Pons (tissue), 1 donor: Measurements from ENCODE around the gene STON2.

Experiments
- DNase-seq: peaks from one replicate; pipeline ENCODE4 v3.0.0-alpha.2; 2016; ENCODE audit warnings: low spot score

STON2 gene

GRCh38 chr14:81302638-81303037, 97.5 kb downstream of the STON2 start:
- DNase-seq, result no peak

- no peak for DNase-seq
Observed at GRCh38 chr14:81301813-81302212, 98.3 kb downstream of the STON2 start.

GRCh38 chr14:81301371-81301770, 98.8 kb downstream of the STON2 start:
- no peak for DNase-seq

GRCh38 chr14:81298911-81299310, 101.2 kb downstream of the STON2 start:
- no peak for DNase-seq

GRCh38 chr14:81298122-81298521, 102.0 kb downstream of the STON2 start:
- DNase-seq, result no peak

GRCh38 chr14:81295958-81296923, 103.9 kb downstream of the STON2 start:
- DNase-seq, result no peak

GRCh38 chr14:81289516-81289915, 110.6 kb downstream of the STON2 start:
- DNase-seq, result no peak

GRCh38 chr14:81286574-81287370, 113.4 kb downstream of the STON2 start:
- no peak for DNase-seq

- no peak for DNase-seq
Observed at GRCh38 chr14:81285245-81285644, 114.9 kb downstream of the STON2 start.

- peak; percentile 36 for DNase-seq
Observed at GRCh38 chr14:81281332-81281731, 118.8 kb downstream of the STON2 start.

GRCh38 chr14:81280136-81280791, 119.9 kb downstream of the STON2 start:
- DNase-seq, result no peak

GRCh38 chr14:81277096-81277495, 123.0 kb downstream of the STON2 start:
- DNase-seq, result no peak

GRCh38 chr14:81276073-81277069, 123.8 kb downstream of the STON2 start:
- DNase-seq, result no peak

GRCh38 chr14:81275305-81276072, 124.6 kb downstream of the STON2 start:
- DNase-seq, result peak; percentile 92

GRCh38 chr14:81273961-81274575, 126.1 kb downstream of the STON2 start:
- no peak for DNase-seq

- no peak for DNase-seq
Observed at GRCh38 chr14:81273521-81273920, 126.6 kb downstream of the STON2 start.

- no peak for DNase-seq
Observed at GRCh38 chr14:81272317-81272716, 127.8 kb downstream of the STON2 start.

- no peak for DNase-seq
Observed at GRCh38 chr14:81269979-81270375, 130.1 kb downstream of the STON2 start.

GRCh38 chr14:81269100-81269978, 130.8 kb downstream of the STON2 start:
- peak; percentile 87 for DNase-seq
